Measurements from ENCODE around the gene RNF32.
A peak's percentile ranks its signal among the peaks of the same experiment; 100 is the strongest.
"Not testable (repeated sequence)": the region's sequence is repeated elsewhere in the genome, so short reads cannot be mapped to it uniquely, and the experiment has no call there.

Gene RNF32

GRCh38 chr7:156621652-156622051 is 18.9 kb upstream of the RNF32 start:
- Histone ChIP-seq H3K9ac (ENCODE audit: low read depth, low read length) (no peak overlapping the region), H3K9me3 (ENCODE audit: control insufficient read depth, insufficient read depth, low read length) (no peaks in the 10 kb centered on the region), H3K36me3 (ENCODE audit: insufficient read depth, low read length) (no peaks in the 10 kb centered on the region), H3K4me1 (ENCODE audit: insufficient read depth, low read length) (peaks cover 24% of the 10 kb centered on the region)

GRCh38 chr7:156625580-156625979 is 15.0 kb upstream of the RNF32 start:
- no peak overlapping the region for H3K9ac ChIP-seq (ENCODE audit: low read depth, low read length)
- peaks cover 3% of the 10 kb centered on the region; the same call in 1 of the 2 replicates for H3K36me3 ChIP-seq (ENCODE audit: insufficient read depth, low read length)
- H3K4me1 ChIP-seq (ENCODE audit: insufficient read depth, low read length): peaks cover 6% of the 10 kb centered on the region; the same call in 1 of the 2 replicates
- peaks cover 13% of the 10 kb centered on the region; the same call in 1 of the 2 replicates for H3K9me3 ChIP-seq (ENCODE audit: control insufficient read depth, insufficient read depth, low read length)

- Histone ChIP-seq H3K9me3 (ENCODE audit: control insufficient read depth, insufficient read depth, low read length) (peaks cover 13% of the 10 kb centered on the region; the same call in 1 of the 2 replicates), H3K36me3 (ENCODE audit: insufficient read depth, low read length) (peaks cover 3% of the 10 kb centered on the region; the same call in 1 of the 2 replicates), H3K4me1 (ENCODE audit: insufficient read depth, low read length) (peaks cover 6% of the 10 kb centered on the region; the same call in 1 of the 2 replicates), H3K9ac (ENCODE audit: low read depth, low read length) (no peak overlapping the region)
Measured at GRCh38 chr7:156626220-156626895, 14.2 kb upstream of the RNF32 start.

- Histone ChIP-seq H3K4me1 (ENCODE audit: insufficient read depth, low read length) (peaks cover 6% of the 10 kb centered on the region; the same call in 1 of the 2 replicates), H3K9me3 (ENCODE audit: control insufficient read depth, insufficient read depth, low read length) (peaks cover 13% of the 10 kb centered on the region; the same call in 1 of the 2 replicates), H3K9ac (ENCODE audit: low read depth, low read length) (no peak overlapping the region), H3K36me3 (ENCODE audit: insufficient read depth, low read length) (peaks cover 3% of the 10 kb centered on the region; the same call in 1 of the 2 replicates)
Measured at GRCh38 chr7:156628562-156628961, 12.0 kb upstream of the RNF32 start.

GRCh38 chr7:156629873-156630272 is 10.7 kb upstream of the RNF32 start:
- peaks cover 3% of the 10 kb centered on the region; the same call in 1 of the 2 replicates for H3K36me3 ChIP-seq (ENCODE audit: insufficient read depth, low read length)

GRCh38 chr7:156634117-156634516 is 6.5 kb upstream of the RNF32 start:
- H3K9ac ChIP-seq (ENCODE audit: low read depth, low read length): no peak overlapping the region
- peaks cover 3% of the 10 kb centered on the region; the same call in 1 of the 2 replicates for H3K36me3 ChIP-seq (ENCODE audit: insufficient read depth, low read length)
- 0 out of 2 replicates have a peak, but pooled peaks cover 6% of the 10 kb centered on the region for H3K9me3 ChIP-seq (ENCODE audit: control insufficient read depth, insufficient read depth, low read length)
- H3K4me1 ChIP-seq (ENCODE audit: insufficient read depth, low read length): no peaks in the 10 kb centered on the region

More at GRCh38 chr7:156629873-156630272, 10.7 kb upstream of the RNF32 start:
- Histone ChIP-seq H3K9ac (ENCODE audit: low read depth, low read length) (no peak overlapping the region), H3K4me1 (ENCODE audit: insufficient read depth, low read length) (peaks cover 6% of the 10 kb centered on the region; the same call in 1 of the 2 replicates), H3K9me3 (ENCODE audit: control insufficient read depth, insufficient read depth, low read length) (peaks cover 13% of the 10 kb centered on the region; the same call in 1 of the 2 replicates)

GRCh38 chr7:156635529-156636385 is 4.8 kb upstream of the RNF32 start:
- Histone ChIP-seq H3K36me3 (ENCODE audit: insufficient read depth, low read length) (no peaks in the 10 kb centered on the region), H3K9me3 (ENCODE audit: control insufficient read depth, insufficient read depth, low read length) (no peaks in the 10 kb centered on the region), H3K4me1 (ENCODE audit: insufficient read depth, low read length) (no peaks in the 10 kb centered on the region), H3K9ac (ENCODE audit: low read depth, low read length) (no peak overlapping the region)

GRCh38 chr7:156637093-156637492 is 3.5 kb upstream of the RNF32 start:
- H3K9me3 ChIP-seq (ENCODE audit: control insufficient read depth, insufficient read depth, low read length); H3K36me3 ChIP-seq (ENCODE audit: insufficient read depth, low read length); H3K4me1 ChIP-seq (ENCODE audit: insufficient read depth, low read length); H3K9ac ChIP-seq (ENCODE audit: low read depth, low read length): not testable (repeated sequence)

GRCh38 chr7:156638443-156639077 is 2.0 kb upstream of the RNF32 start:
- peak overlapping the region; percentile 61; the same call in 1 of the 2 replicates for H3K9ac ChIP-seq (ENCODE audit: low read depth, low read length)
- H3K9me3 ChIP-seq (ENCODE audit: control insufficient read depth, insufficient read depth, low read length): no peaks in the 10 kb centered on the region
- H3K4me1 ChIP-seq (ENCODE audit: insufficient read depth, low read length): 0 out of 2 replicates have a peak, but pooled peaks cover 4% of the 10 kb centered on the region
- H3K36me3 ChIP-seq (ENCODE audit: insufficient read depth, low read length): no peaks in the 10 kb centered on the region

GRCh38 chr7:156639426-156640256 is 933 bp upstream of the RNF32 start:
- Histone ChIP-seq H3K4me1 (ENCODE audit: insufficient read depth, low read length) (0 out of 2 replicates have a peak, but pooled peaks cover 4% of the 10 kb centered on the region), H3K9ac (ENCODE audit: low read depth, low read length) (peak overlapping the region; percentile 61), H3K9me3 (ENCODE audit: control insufficient read depth, insufficient read depth, low read length) (no peaks in the 10 kb centered on the region), H3K36me3 (ENCODE audit: insufficient read depth, low read length) (no peaks in the 10 kb centered on the region)

- H3K9ac ChIP-seq (ENCODE audit: low read depth, low read length): peak overlapping the region; percentile 83
- H3K36me3 ChIP-seq (ENCODE audit: insufficient read depth, low read length): no peaks in the 10 kb centered on the region
- no peaks in the 10 kb centered on the region for H3K9me3 ChIP-seq (ENCODE audit: control insufficient read depth, insufficient read depth, low read length)
- 0 out of 2 replicates have a peak, but pooled peaks cover 4% of the 10 kb centered on the region for H3K4me1 ChIP-seq (ENCODE audit: insufficient read depth, low read length)
Measured at GRCh38 chr7:156640949-156641485, 443 bp downstream of the RNF32 start.

- H3K4me1 ChIP-seq (ENCODE audit: insufficient read depth, low read length): 0 out of 2 replicates have a peak, but pooled peaks cover 4% of the 10 kb centered on the region
- H3K9ac ChIP-seq (ENCODE audit: low read depth, low read length): no peak overlapping the region
- no peaks in the 10 kb centered on the region for H3K36me3 ChIP-seq (ENCODE audit: insufficient read depth, low read length)
- no peaks in the 10 kb centered on the region for H3K9me3 ChIP-seq (ENCODE audit: control insufficient read depth, insufficient read depth, low read length)
Measured at GRCh38 chr7:156642306-156643045, 1.9 kb downstream of the RNF32 start.

GRCh38 chr7:156647330-156647729 is 6.8 kb downstream of the RNF32 start:
- not testable (repeated sequence) for H3K9ac ChIP-seq (ENCODE audit: low read depth, low read length); H3K36me3 ChIP-seq (ENCODE audit: insufficient read depth, low read length); H3K9me3 ChIP-seq (ENCODE audit: control insufficient read depth, insufficient read depth, low read length); H3K4me1 ChIP-seq (ENCODE audit: insufficient read depth, low read length)
